ENCODE measurements around the gene DCTN4.

- TF ChIP-seq POLR2A (IDR thresholded peaks at IDR 0.05) (peak; percentile 35 to 48), CTCF (IDR thresholded peaks at IDR 0.05) (peak in 2 of 6 experiments; percentile 16 to 21)
Measured at GRCh38 chr5:150781706-150782614, 23.1 kb upstream of the DCTN4 start.

Data from adrenal gland (tissue), 5 donors.